GM19395 (cell line): ENCODE data around the gene PBXIP1.
A peak's percentile ranks its signal among the peaks of the same experiment; 100 is the strongest.

Source experiments
- ATAC-seq: cut with Tn5 transposase; IDR thresholded peaks from one replicate; pipeline ENCODE4 v1.9.1; 2021; ENCODE audit warnings: mild to moderate bottlenecking, moderate library complexity; ENCODE audit not compliant: unreplicated experiment

The PBXIP1 gene

DNA sequence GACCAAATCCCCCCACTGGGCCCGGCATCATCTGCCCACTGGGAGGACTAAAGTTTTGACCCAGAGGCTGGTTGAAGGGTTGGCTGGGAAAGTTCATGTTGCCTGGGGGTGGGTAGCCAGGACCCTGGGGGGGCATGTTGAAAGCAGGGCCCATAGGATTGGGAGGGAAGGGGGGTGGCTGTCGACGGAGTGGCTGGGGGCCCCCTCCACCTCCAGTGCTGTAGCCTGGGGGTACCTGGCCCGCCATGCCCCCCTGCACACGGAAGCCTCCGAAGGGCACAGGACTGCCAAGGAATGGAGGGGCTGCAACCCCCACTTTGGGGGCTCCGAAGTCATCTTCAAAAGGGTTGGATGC, 3.5 kb upstream of the PBXIP1 start:
- ATAC-seq, result no peak

DNA sequence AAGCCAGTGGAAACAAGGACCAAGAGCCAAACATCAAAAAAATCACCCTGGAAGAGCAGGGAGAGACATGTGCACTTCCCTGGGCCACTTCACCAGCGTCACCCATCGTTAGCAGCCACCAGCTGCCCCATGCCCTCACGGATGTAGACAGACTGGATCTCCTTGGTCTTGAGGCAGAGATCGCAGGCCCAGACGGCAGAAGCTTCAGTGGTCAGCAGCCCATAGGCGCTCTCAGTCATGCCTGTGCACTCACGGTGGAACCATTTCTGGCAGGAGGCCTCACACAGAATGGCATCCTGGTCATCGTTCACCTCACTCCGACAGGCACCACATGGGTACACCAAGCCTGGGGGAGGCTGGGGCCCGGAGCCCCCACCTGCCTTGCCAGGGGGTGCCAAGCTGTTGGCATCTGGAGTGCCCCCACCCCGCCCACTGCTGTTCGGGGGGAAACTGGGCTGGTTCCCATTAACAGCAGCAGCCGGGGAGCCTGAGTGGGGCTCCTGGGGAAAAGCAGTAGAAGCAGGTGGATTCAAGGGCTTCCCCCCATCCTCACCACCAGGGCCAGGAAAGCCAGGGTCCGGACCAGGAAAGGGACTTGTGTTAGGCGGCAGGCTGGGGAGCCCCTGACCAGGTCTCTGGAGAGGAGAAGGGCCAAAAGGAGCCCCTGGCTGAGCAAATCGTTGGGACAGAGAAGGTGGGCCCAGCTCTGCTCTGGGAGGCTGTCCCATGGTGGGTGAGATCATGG, 3.0 kb upstream of the PBXIP1 start:
- no peak for ATAC-seq

DNA sequence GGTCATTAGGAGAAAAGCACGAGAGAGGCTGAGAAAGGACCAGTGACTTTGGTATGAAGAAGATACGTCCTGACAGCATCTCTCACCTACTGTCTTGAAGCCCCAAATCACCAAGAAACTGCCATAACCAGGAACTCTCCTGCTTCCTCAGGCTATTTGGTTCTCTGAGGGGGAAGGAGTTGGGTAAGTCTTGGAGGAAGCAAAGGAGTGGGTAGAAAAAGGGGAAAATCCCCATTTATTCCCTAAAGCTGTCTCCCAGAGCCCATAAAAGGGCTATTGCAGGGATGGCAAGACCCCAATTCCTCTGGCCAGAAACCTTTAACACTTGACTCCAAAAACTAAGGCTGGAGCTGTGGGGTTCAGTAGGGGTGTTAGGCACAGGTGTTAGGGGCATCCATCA, 2.1 kb upstream of the PBXIP1 start:
- ATAC-seq, result no peak

GRCh38 chr1:154957091-154957657, 1.3 kb upstream of the PBXIP1 start:
- ATAC-seq, result no peak

- ATAC-seq, result no peak
These were observed 644 bp upstream of the PBXIP1 start for GRCh38 chr1:154956544-154956941.

DNA sequence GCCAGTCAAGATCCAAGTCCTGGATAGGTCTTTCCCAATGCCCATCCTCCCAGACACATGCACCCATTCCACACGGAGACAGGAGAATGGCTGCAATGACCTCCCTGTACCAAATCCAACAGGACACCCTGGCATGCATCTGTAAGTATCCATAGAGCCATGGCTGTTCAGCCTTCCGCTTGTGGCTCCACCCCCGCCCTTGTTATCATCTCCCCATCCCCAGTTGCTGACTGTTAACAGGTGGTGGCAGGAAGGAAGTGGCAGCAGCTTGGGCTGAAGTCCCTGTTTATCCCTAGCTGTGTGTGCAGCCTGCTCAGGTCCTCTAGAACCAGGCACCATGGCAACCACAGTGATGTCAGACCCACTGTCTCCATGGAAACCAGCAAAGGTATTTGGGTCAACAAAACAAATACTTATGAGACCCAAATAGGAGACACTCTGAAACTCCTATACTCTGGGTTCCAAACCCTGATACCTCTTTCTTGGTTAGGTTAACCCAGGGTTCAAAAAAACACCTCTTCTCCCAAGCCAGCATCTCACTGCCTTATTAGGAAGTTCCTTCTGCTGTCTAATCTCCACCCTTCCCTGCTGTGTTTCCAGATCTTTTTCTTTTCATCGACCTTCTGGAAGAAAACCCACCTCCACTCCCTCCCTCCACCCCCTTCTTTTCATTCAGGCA, 721 bp downstream of the PBXIP1 start:
- ATAC-seq, result peak; percentile 56

- no peak for ATAC-seq
These were observed 1.4 kb downstream of the PBXIP1 start for GRCh38 chr1:154954541-154954940.

DNA sequence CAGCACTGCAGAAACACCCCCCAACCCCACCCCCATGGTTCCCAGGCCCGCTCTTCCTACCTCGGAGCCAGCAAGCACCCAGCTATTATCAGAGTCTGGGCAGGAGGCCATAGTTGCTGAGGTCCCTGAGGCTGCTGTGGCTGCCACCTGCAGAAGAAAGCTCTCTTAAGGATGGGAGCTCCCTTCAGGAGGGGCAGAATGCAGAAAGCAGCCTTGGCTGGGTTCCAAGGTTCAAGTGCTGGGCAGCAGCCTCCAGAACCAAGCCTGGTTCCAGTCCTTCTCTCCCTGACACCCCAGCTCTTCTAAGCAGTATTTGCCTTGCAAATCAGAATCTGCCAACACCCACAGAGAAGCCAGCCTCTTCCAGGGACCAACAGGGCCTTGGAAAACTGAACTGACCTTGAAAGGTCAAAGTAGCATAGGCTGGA, 2.3 kb downstream of the PBXIP1 start:
- no peak for ATAC-seq

DNA sequence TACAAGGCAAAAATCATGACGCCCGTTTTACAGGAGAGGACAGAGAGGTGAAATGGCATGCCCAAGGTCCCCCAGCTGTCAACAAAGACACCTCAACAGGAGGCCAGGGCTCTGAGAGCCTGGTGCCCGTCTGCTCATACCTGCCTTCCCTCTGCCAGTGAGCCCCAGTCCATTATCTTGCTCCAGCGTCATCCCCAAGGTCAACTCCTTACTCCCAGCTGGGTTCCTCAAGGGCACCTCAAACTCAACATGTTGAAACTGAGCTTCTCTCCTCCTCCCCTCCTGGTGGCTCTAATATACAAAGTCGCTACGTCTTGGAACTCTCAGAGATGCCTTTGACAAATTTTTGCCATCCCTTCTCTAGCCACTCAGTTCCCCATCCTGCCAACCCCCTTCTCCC, 3.2 kb downstream of the PBXIP1 start:
- no peak for ATAC-seq

DNA sequence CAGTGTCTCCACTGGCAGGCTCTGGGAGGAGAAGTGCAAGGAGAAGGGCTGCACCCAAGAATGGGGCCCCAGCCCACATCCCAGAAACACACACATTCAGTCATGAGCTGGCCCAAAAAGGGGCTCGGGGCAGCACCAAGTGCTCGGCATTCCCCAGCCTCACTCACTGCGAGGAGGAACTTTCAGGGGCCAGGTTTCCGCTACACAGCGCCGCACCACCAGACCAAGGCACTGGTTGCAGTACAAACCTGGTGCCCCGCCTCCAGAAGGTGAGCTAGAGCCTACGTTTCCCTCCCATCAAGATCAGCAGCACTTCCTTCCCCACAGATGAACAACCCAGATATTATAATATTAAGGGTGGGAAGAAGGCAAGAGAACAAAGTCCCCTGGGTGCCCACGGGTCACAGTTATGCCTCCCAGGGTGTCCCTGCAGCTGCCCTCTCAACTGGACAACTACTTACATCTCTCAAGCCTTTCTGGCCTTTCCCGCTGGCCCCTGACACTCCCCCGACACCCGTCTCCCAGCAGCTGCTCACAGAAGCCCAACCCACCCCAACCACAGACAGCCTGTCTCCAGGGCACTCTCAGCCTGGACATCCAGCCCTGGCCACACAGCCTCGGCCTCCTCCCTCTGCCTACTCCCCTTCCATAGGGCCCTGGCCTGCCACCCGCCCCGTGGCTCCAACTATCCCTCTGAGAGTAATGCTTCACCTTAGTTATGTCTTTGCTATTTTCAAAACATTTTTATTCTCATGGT, 3.8 kb downstream of the PBXIP1 start:
- no peak for ATAC-seq

GRCh38 chr1:154948079-154948478, 7.8 kb downstream of the PBXIP1 start:
- ATAC-seq, result no peak

GRCh38 chr1:154945962-154946850, 9.7 kb downstream of the PBXIP1 start:
- no peak for ATAC-seq

DNA sequence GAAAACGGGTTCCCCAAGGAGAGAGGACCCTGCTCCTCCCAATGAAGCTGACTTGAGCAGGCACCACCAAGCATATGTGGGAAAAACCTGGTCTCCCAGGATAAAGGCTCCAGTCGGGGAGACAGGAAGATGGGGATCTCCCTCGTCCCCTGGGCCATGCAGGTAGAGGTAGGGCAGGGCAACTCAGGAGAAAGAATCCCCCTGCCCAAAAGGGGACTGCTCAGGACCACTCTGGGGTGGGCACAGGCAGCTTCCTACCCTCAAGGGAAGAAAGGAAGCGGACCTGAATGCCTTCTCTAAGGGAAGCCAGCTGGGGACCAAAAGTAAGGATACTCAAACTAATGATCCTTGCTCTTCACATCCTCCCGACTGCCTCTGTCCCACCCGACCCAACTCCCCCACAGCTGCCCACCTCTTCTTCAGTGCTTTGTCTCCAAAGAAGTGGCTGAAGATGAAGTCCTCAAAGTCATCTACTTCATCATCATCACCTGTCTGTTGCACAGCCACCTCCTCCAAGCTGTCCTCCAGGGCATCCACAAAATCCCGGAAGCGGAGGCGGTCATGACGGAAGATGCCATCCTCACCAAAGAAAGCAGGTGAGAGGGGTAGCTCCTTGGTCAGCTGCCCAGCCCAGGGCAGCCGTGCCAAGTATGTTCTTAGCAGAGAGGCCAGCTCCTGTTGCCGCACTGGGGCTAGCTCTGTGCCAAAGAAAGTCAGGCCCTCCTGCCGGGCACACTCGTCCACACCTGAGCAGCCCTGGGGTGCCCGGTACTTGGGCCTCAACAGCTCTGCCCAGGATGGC, 10.5 kb downstream of the PBXIP1 start:
- no peak for ATAC-seq

- no peak for ATAC-seq
These were observed 11.3 kb downstream of the PBXIP1 start for GRCh38 chr1:154944401-154945159.

- ATAC-seq, result no peak
These were observed 12.1 kb downstream of the PBXIP1 start for GRCh38 chr1:154943649-154944400.

- no peak for ATAC-seq
These were observed 14.4 kb downstream of the PBXIP1 start for GRCh38 chr1:154941333-154942013.

DNA sequence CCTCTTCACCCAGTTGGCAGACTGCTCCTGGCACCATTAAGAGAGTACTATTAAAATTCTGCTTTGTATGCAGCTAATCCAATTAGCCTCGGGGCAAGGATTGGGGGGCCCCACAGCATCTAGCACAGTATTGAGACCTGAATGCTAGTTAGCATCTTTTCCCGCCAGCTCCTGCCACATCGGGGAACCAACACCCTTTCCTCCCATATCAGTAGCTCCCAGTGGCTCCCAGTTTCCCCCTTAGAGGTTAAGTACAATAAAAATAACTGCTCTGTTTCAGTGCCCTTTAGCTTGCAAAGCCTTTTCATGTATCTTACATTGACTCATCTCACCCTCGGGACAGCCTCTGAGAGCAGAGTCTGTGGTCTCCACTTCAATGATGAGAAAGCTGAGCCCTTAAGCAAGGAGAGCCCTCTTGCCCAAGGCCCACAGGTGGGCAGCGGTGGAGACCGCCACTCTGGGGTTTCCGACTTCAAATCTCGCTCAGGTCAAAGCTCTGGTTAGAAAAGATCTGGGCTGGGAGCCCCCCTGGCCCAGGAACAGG, 15.2 kb downstream of the PBXIP1 start:
- ATAC-seq, result no peak

DNA sequence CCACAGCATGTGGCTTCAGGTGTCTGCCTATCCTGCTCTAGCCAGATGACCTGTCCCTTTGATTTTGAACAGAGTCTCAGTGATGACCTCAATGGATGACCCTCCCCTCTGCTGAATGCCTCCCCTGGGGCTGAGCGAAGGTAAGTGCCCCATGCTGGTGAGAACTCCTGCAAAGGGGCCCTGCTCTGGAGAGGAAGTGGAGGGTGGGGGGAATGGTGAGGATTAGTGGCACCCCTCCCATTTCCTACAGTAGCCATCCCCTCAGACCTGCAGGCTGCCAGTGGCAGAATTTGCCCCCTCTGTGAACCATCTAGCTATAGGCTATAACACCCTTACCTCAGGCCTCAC, 15.7 kb downstream of the PBXIP1 start:
- ATAC-seq, result no peak
